Stimulated activated naive B cell treated with anti-CD40 and anti-IgM and Interleukin-4, amounts not matched to agents 10 μg/mL and 1 μg/mL and 100 μg/mL, for 72 hours (primary cell): Measurements from ENCODE around the gene ACOT9.
"Not testable (repeated sequence)": the region's sequence is repeated elsewhere in the genome, so short reads cannot be mapped to it uniquely, and the experiment has no call there.

Source experiments
- ATAC-seq, 2 donors: fragments of 150-1000 bp; cut with Tn5 transposase; replicated peaks; 2 replicates each; pipeline ENCODE4 v1.10.0; 2021; ENCODE audit warnings: moderate library complexity in 1 of 2
- DNase-seq: peaks from one replicate; pipeline ENCODE4 v3.0.0; 2021
- H3K27ac Mint-ChIP-seq: one replicate; pipeline ENCODE4 v1.8.0; 2022; ENCODE audit warnings: mild to moderate bottlenecking, mixed read lengths
- H3K27me3 Mint-ChIP-seq, 2 donors: one replicate each; pipeline ENCODE4 v1.8.0; 2022; ENCODE audit warnings: mixed read lengths in 2 of 2
- H3K36me3 Mint-ChIP-seq, 2 donors: one replicate each; pipeline ENCODE4 v1.8.0; 2022; ENCODE audit warnings: mixed read lengths in 2 of 2, mild to moderate bottlenecking in 1 of 2
- H3K4me1 Mint-ChIP-seq, 2 donors: one replicate each; pipeline ENCODE4 v1.8.0; 2022; ENCODE audit warnings: mixed read lengths in 2 of 2, mild to moderate bottlenecking in 1 of 2
- H3K4me3 Mint-ChIP-seq, 2 donors: one replicate each; pipeline ENCODE4 v1.8.0; 2022; ENCODE audit warnings: mild to moderate bottlenecking in 2 of 2, mixed read lengths in 2 of 2, moderate library complexity in 1 of 2
- H3K9me3 Mint-ChIP-seq, 2 donors: one replicate each; pipeline ENCODE4 v1.8.0; 2022; ENCODE audit warnings: mixed read lengths in 2 of 2, mild to moderate bottlenecking in 1 of 2

The ACOT9 gene

GRCh38 chrX:23660083-23660765, 82.9 kb downstream of the ACOT9 start:
- ATAC-seq, H3K27me3 Mint-ChIP-seq, H3K4me3 Mint-ChIP-seq, H3K27ac Mint-ChIP-seq, DNase-seq, H3K36me3 Mint-ChIP-seq, H3K9me3 Mint-ChIP-seq: not testable (repeated sequence)
- H3K4me1 Mint-ChIP-seq = peaks cover 6 to 19% of the 10 kb centered on the region in 2 donors

GRCh38 chrX:23659339-23659738, 83.7 kb downstream of the ACOT9 start:
- Mint-ChIP-seq H3K36me3 (no peaks in the 10 kb centered on the region), H3K4me1 (peaks cover 6 to 19% of the 10 kb centered on the region in 2 donors), H3K9me3 (no peaks in the 10 kb centered on the region), H3K4me3 (no peak overlapping the region), H3K27ac (no peak overlapping the region), H3K27me3 (peaks cover 0 to 6% of the 10 kb centered on the region in 2 donors)
- ATAC-seq = no peak
- no peak for DNase-seq

- ATAC-seq (no peak), DNase-seq (no peak)
- no peaks in the 10 kb centered on the region for H3K36me3 Mint-ChIP-seq
- H3K4me1 Mint-ChIP-seq = peaks cover 3 to 11% of the 10 kb centered on the region in 2 donors
- H3K27me3 Mint-ChIP-seq = peaks cover 0 to 6% of the 10 kb centered on the region in 2 donors
- no peak overlapping the region for H3K27ac Mint-ChIP-seq
- no peak overlapping the region for H3K4me3 Mint-ChIP-seq
- no peaks in the 10 kb centered on the region for H3K9me3 Mint-ChIP-seq
Observed at GRCh38 chrX:23656684-23657083, 86.4 kb downstream of the ACOT9 start.

- DNase-seq (no peak), ATAC-seq (no peak)
- H3K36me3 Mint-ChIP-seq = no peaks in the 10 kb centered on the region
- no peak overlapping the region for H3K4me3 Mint-ChIP-seq
- no peak overlapping the region for H3K27ac Mint-ChIP-seq
- H3K4me1 Mint-ChIP-seq = peaks cover 3 to 7% of the 10 kb centered on the region in 2 donors
- no peaks in the 10 kb centered on the region for H3K9me3 Mint-ChIP-seq
- H3K27me3 Mint-ChIP-seq = peaks cover 0 to 10% of the 10 kb centered on the region in 2 donors
Observed at GRCh38 chrX:23656091-23656490, 87.0 kb downstream of the ACOT9 start.
